GM15510 (cell line): ENCODE results near the gene HES4.

Experiments used
- POLR2A ChIP-seq: IDR thresholded peaks from 3 replicates; pipeline ENCODE4 v1.6.1; 2011; ENCODE audit warnings: borderline replicate concordance; ENCODE audit not compliant: insufficient read length; ENCODE audit errors: extremely low read depth

Gene HES4

DNA sequence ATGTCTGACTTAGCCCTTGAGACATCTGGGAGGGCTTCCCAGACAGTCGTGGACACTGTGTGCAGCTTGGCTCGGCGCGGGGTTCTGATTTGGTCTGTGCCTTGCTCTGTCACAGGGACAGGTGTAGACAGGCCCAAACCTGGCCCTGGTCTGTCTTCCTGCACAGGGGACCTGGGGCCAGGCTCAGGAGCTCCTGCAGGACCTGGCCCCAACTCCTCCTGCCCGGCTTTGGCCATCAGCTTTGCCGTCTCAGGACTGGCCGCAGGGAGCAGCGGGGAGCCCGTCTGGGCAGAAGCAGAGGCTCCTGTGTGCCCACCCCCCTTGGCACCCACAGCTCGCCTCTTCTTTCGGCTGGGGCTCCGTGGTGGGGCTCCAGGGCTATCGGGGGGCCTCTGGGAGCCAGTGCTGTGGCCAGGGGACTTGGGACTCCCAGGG is 19.7 kb downstream of the HES4 start:
- no peak for TF ChIP-seq POLR2A

DNA sequence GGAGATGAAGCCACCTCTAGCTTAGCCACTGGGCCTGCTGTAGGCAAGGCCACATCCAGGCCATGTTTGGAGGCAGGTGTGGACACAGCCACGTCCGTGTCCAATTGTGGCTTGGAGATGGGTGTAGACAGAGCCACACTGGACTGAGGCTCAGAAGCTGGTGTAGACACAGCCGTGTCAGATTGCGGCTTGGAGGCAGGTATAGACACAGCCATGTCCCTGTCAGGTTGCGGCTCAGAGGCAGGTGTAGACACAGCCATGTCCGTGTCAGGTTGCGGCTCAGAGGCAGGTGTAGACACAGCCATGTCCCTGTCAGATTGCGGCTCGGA is 20.2 kb downstream of the HES4 start:
- TF ChIP-seq POLR2A, result no peak

DNA sequence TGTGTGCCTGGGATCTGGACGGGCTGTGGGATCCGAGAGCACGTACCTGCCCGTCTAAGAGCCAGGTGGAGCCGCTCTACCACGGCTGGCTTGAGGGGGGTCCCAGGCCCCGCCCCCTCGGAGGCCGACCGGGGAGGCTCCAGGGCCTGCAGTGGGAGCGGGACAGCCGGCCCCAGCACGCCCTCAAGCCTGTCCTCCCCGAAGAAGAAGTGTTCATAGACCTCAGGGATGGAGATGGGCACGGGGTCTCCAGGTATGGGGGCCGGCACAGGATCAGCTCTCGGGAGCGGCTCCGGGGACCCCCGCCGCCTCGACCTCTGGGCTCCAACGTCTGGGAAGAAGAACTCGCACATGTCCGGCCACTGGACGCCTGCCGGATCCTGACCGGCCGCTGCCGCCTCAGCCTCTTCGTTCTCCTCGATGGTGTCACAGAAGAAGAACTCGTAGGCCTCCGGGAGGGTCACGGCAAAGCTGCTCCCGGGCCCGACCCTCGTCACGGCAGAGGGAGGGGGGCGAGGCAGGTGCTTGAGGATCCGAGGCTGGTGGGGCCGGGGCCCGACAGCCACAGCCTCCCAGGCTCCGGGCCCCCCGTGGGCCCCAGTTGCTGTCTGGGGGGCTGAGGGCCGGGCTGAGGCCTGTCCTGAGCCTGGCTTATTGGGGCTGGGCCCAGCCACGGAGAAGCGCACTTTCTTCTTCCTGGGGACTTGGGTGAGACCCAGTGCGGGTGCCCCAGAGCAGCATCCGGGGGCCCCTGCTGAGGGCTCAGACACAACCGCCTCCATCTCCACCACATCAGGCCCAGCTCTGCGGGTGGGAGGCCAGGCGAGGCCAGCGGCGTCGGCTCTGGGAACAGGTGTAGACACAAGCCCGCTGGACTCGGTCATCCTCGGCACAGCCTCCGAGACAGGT is 20.8 kb downstream of the HES4 start:
- TF ChIP-seq POLR2A, result no peak

DNA sequence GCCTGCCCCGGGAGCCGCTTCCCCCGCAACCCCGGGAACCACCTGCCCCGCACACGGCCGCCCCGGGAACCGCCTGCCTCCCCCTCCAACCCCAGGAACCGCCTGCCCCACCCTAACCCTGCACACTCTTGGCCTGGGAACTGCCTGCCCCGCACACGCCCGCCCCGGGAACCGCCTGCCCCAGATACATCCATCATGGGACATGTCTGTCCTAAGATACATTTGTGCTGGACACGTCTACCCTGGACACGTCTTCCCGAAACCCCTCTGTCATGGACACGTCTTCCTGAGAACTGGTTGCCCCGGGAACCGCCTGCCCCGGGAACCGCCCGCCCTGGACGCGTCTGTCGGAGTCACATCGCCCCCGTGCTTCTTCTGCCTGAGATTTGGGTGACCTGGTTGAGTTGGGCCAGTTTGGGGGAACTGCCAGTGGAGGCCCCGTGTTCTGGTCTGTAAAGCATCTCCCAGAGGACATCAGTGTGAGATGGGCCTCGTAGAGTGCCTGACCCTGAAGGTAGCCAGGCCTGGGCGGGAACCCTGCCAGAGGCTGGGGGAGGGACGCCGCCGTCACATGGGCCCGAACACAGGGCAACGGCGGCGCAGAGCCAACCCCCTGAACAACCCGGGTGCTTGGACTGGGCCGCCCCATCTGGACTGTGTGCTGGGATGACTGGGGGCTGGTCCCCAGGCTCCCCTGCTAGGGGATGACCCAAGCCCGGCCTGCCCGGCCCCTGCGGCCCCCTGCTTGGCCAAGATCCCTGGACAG is 21.6 kb downstream of the HES4 start:
- no peak for TF ChIP-seq POLR2A

DNA sequence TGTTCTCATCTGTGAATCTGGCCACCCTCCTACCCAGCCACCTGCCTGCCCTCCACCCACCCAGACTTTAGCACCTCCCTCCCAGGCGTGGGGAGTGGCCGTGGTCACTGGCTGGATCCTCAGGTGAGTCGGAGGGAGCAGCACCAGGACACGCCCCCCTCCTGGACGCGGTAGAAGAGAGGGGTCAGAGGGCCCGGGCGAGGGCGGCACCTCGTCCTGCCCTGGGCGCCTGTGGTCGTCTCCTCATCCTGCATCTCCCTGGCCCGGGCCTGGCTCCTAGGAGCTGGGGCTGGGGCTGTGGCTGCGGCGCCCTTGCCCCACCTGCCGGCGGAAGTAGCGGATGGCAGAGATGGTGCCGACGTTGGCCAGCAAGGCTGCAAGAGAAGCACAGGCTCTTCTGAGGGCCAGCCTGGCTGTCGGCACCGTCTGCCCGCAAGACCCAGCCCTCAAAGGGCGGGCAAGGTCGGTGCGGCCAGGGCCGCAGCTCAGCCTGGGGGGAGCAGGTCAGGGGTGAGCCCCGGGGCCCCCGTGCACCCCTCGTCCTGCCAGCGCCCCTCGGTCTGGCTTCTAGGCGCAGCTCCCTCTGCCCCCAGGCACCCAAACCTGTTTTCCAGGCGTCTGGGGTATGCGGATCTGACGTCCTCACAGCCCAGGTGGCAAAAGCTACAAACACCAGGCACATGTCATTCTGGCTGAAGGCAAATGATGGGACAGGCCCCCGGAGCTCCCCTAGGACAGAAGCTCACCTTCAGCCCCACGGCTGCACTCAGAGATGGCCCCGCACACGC is 23.8 kb downstream of the HES4 start:
- TF ChIP-seq POLR2A, result no peak

DNA sequence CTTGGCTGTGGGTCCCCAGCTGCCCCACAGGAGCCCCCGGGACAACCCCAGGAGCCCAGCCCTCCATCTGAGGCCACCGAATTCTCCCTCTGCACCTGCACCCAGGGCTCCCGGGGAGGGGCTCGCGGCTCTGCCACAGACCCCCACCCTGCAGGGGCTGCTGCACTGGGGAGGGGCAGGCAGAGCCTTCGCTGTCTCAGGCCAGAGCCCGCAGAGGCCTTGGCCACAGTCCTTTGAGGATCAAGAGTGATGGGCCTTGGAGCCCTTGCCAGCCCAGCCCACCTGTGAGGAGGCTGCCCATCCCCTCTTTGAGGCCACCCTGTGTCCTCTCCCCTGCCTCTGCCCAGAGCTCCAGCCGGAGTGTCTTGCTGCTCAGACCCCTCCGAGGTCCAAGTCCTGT is 24.5 kb downstream of the HES4 start:
- TF ChIP-seq POLR2A, result no peak

DNA sequence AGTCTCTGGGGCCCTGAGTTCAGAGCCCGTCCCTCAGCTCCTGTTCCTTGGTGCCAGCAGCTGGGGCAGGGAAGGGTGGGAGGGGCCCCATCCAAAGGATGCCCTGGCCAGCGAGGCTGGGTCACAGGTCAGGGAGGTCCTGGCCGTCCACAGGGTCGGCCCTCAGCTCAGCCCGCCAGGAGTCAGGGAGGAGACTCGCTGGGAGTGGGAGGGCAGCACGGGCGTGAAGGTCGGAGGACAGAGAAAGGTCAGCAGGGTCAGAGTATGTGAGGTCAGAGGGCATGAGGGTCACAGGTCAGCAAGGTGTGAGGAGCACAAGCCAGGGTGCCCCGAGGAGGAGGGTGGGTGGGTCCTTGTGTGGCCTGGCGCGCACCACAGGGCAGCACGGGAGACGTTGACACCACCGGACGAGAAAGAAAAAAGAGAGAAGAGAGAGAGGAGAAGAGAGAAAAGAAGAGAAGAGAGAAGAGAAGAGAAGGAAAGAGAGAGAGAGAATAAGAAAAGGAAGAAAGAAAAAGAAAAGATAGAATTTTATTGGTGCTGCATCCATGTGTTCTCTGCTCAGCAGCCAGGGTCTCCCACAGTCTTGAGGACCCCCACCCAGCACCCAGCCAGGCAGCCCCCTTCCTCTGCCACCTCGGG is 25.1 kb downstream of the HES4 start:
- no peak for TF ChIP-seq POLR2A

DNA sequence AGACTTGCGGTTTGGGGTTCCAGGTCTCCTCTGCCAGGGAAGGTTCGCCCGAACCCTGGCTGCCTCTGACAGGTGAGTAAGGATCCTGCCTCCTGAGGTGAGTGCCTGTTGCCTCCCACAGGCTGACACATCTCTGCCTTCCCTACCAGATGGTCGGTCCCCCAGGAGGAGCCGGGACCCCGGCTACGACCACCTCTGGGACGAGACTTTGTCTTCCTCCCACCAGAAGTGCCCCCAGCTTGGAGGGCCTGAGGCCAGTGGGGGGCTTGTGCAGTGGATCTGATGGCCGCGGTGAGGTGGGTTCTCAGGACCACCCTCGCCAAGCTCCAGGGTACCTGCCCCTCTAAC is 25.6 kb downstream of the HES4 start:
- no peak for TF ChIP-seq POLR2A

DNA sequence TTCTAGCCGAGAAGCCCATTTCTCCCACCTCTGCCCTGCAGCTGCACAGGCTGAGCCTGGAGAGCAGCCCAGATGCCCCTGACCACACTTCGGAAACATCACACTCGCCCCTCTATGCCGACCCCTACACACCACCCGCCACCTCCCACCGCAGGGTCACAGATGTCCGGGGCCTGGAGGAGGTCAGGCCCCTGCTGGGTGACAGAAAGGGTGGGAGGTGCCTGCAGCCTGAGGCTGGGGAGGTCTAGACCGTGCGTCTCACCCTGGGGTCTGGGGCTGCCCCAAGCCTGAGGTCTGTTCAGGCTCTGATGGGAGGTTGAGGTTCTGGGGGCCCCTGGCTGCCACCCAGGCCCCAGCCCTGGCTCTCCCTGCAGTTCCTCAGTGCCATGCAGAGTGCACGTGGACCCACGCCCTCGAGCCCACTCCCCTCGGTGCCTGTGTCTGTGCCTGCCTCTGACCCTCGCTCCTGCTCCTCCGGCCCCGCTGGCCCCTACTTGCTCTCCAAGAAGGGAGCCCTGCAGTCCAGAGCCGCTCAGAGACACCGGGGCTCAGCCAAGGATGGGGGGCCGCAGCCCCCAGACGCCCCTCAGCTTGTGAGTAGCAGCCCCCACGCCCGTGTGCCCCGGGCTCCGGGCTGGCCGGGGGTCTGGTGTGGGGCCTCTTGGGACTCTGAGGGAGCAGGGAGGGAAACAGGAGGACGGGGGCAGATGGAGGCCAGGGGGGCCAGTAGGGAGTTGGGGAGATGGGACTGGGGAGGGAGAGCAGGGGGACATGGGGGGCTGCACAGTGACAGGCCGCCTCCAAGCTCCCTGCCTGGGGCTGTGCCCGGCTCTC is 26.2 kb downstream of the HES4 start:
- TF ChIP-seq POLR2A, result no peak

DNA sequence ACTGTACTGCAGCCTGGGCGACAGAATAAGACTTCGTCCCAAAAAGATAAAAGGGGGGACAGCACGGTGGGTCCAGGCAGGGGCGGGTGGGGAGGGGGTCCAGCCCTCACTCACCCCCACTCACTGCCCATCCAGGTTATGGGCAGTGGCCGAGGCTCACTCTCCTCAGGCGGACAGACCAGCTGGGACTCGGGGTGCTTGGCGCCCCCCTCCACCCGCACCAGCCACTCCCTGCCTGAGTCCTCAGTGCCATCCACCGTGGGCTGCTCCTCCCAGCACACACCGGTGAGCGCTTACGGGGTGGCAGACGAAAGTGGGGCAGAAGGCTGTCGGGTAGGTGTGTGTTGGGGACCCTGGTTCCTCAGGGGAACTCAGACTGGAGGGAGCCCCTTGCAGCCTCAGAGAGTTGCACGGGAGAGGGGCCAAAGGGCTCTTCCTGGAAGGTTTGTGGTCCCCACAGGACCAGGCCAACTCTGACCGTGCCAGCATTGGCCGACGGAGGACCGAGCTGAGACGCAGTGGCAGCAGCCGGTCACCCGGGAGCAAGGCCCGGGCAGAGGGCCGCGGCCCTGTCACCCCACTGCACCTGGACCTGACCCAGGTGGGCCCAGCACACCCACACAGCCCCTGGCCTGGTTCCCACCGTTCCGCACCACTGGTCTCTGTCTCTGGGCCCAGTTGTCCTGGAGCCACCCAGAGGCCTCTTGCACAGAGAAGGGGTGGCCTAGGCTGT is 27.0 kb downstream of the HES4 start:
- no peak for TF ChIP-seq POLR2A

DNA sequence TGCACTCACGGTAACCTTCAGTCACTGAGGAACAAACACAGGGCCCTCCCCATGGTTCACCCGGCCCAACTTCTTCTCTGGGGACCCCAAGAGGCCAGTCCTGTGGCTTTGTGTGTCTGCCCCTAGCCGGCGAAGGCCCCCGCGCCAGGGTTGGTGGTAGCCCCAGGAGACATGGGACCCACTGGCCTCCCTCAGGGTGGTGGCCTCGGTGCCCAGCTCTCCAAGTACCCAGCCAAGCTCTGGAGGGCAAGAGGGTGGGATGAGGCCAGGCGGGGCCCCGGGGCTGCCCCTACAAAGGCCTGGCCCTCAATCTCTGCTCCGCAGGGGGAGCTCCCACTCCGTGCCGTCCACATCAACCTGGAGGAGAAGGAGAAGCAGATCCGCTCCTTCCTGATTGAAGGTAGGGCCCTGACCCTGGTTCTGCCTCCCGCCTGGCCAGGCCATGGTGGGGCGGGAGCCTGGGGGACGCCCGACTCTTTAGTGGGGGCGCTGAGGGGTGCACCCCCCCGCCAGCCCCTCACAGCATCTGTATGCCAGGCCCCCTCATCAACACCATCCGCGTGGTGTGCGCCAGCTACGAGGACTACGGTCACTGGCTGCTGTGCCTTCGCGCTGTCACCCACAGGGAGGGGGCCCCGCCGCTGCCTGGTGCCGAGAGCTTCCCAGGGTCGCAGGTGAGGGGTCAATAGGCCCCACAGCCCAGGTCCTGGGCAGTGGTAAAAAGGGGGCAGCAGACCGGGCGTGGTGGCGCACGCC is 28.0 kb downstream of the HES4 start:
- TF ChIP-seq POLR2A, result no peak

DNA sequence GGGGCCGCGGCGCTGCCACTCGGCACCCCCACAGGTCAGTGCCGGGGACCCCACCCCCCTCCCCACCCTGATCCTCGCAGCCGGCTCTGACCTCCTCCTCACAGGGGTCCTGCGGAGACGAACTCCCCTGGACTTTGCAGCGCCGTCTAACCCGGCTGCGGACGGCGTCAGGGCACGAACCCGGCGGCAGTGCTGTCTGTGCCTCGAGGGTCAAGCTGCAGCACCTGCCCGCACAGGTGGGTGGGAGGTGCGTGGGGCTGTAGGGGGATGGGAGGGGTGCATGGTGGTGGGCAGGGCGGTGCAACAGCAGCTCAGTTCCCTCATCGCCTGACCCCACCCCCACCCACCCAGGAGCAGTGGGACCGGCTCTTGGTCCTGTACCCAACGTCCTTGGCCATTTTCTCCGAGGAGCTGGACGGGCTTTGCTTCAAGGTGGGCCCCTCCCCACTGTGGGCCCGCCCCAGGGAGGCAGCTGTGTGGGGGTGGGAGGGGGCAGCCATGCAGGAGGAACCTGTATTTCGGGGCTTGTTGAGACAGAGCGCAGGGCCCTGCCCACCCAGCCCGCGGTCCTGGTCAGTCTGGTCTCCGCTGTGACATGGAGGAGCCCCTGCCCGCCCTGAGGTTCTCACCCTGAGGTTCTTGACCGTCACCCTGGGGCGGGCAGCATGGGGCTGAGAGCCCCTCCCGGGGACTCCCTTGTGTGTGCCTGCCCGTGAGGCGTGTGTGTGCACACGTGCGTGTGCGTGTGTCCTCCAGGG is 28.7 kb downstream of the HES4 start:
- no peak for TF ChIP-seq POLR2A
